Colonic mucosa (tissue), 4 donors: Measurements from ENCODE around the gene FAM83F. TPM values are rescaled to one million over a fixed set of nuclear protein-coding genes. Genes with fewer than 3 reads are reported as not detected.

ENCODE experiments used
- DNase-seq: peaks from one replicate; pipeline ENCODE4 v3.0.0-alpha.2; 2020
- H3K27ac ChIP-seq: fragments of 200-600 bp; one replicate; pipeline ENCODE4 v1.8.0; 2021
- H3K27me3 ChIP-seq: fragments of 200-600 bp; one replicate; pipeline ENCODE4 v1.8.0; 2021
- H3K36me3 ChIP-seq: fragments of 200-600 bp; one replicate; pipeline ENCODE4 v1.8.0; 2021
- H3K4me1 ChIP-seq: fragments of 200-600 bp; one replicate; pipeline ENCODE4 v1.8.0; 2021; ENCODE audit warnings: mild to moderate bottlenecking
- H3K4me3 ChIP-seq: fragments of 200-600 bp; one replicate; pipeline ENCODE4 v1.8.0; 2021
- H3K9ac ChIP-seq, 2 donors: one replicate each; pipeline ENCODE4 v1.7.0; 2013; ENCODE audit warnings: control low read depth in 2 of 2, low read depth in 2 of 2, low read length in 2 of 2
- H3K9me3 ChIP-seq: fragments of 200-600 bp; one replicate; pipeline ENCODE4 v1.8.0; 2021
- intact Hi-C: fragments of 100-400 bp; cut with DNase I; formaldehyde crosslinking; loops from one replicate; pipeline ENCODE4 v1.14.1; 2022
- total RNA-seq, 2 donors: library from RNA; stranded (reverse); fragmentation: NEBNext Ultra II Directional in 1 of 2; extraction: Animal tissue kit (Norgen Biotek cat#: 25700) in 1 of 2; gene quantifications; one replicate each; pipeline ENCODE4 v1.2.1, GENCODE V29; 2021
- TF ChIP-seq, protein P1 (sequence below): fragments of 200-600 bp; IDR thresholded peaks from one replicate; pipeline ENCODE4 v1.8.0; 2022; ENCODE audit warnings: antibody characterized with exemption, mild to moderate bottlenecking
- donor health status: healthy.
- donor health status: DM: no; HTN: no; CAD: no.
- donor health status: DM: no; HTN: no; CAD: no.

Gene FAM83F
- total RNA-seq, 2 donors from 2014 or later: 38.3 to 40.6 TPM

DNA sequence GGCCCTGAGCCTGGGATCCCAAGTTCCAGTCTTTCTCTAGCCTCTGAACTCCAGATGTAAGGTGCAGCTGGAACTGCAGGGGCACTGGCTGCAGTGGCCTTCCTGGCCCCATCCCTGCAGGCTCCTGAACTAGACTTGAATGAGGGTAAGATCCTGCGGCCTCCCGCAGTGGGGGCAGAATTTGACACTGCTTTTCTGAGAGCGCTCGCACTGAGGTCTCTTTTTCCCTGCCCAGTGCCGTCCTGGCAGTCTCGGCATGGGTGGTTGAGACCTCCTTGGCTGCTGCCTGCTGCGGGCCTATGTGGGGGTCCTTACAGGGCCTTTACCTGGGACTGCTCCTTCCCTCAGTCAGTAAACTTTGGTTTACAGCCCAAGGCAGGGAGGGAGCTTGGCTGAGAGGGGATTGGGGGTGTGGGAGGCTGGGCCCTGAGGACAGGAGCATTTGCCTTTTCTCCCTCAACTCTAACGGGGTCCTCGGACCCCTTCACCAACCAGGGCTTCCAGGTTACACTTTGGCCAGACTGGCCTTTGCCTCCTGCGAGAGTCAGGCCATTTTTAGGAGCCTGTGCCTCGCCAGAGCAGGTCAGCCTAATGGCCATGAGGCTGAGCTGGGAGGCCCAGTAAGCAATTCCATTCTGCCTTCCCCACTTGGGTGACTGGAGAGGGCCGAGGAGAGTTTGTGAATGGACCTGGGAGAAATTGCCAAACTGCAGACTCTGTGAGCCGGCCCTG, 35.4 kb downstream of the FAM83F start:
- no peak for DNase-seq
- H3K4me1 ChIP-seq: no peaks in the 10 kb centered on the region
- H3K36me3 ChIP-seq: no peaks in the 10 kb centered on the region
- intact Hi-C loops: loop anchor here (5.0 kb wide), 1 partner anchor 473 kb away; no protein-coding TSS in a partner anchor
- H3K27ac ChIP-seq: no peak overlapping the region
- TF ChIP-seq, protein P1, sequence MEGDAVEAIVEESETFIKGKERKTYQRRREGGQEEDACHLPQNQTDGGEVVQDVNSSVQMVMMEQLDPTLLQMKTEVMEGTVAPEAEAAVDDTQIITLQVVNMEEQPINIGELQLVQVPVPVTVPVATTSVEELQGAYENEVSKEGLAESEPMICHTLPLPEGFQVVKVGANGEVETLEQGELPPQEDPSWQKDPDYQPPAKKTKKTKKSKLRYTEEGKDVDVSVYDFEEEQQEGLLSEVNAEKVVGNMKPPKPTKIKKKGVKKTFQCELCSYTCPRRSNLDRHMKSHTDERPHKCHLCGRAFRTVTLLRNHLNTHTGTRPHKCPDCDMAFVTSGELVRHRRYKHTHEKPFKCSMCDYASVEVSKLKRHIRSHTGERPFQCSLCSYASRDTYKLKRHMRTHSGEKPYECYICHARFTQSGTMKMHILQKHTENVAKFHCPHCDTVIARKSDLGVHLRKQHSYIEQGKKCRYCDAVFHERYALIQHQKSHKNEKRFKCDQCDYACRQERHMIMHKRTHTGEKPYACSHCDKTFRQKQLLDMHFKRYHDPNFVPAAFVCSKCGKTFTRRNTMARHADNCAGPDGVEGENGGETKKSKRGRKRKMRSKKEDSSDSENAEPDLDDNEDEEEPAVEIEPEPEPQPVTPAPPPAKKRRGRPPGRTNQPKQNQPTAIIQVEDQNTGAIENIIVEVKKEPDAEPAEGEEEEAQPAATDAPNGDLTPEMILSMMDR: no peak
- H3K9ac ChIP-seq: no peak overlapping the region
- H3K9me3 ChIP-seq: no peaks in the 10 kb centered on the region
- H3K27me3 ChIP-seq: no peaks in the 10 kb centered on the region
- H3K4me3 ChIP-seq: no peak overlapping the region

GRCh38 chr22:40030758-40031095, 36.0 kb downstream of the FAM83F start:
- H3K9ac ChIP-seq: no peak overlapping the region
- no peaks in the 10 kb centered on the region for H3K4me1 ChIP-seq
- no peak for DNase-seq
- H3K27ac ChIP-seq: no peak overlapping the region
- no peak overlapping the region for H3K4me3 ChIP-seq
- TF ChIP-seq, protein P1: no peak
- H3K36me3 ChIP-seq: no peaks in the 10 kb centered on the region
- H3K9me3 ChIP-seq: no peaks in the 10 kb centered on the region
- intact Hi-C loops: loop anchor here (5.0 kb wide), 1 partner anchor 473 kb away; no protein-coding TSS in a partner anchor
- H3K27me3 ChIP-seq: no peaks in the 10 kb centered on the region

DNA sequence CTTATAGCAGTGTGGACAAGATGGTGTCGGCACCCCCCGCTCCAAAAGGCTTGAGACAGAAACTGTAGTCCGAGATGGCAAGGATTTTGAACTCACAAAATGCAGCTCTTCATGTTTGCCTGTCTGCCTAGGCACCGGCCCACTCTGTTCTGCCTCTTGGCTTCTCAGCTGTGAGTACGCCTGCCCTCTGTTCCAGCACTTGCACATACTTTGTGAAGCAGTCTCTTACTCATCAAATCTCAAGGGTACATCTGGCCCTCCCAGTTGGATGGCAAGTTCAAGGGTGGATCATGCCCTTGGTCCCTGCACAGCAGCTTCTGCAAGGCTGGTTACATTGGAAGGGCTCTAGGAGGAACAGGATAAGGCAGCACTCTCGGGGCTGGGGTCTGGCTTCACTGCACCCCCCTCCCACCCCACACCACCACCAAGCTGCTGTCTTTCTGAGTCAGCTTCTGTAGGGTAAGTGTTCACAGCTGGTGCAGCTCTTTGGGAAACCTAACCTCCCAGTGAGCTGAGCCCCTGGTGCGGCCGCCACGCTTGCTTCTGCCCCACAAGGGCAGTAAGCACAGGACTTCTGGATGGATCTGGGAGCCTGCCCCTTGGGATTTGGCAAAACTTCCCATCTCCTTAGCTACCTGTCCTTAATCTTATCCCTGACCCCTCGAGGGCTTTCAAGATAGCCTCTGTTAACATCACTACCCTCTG, 37.2 kb downstream of the FAM83F start:
- intact Hi-C loops: loop anchor here (5.0 kb wide), 1 partner anchor 475 kb away; no protein-coding TSS in a partner anchor
- H3K36me3 ChIP-seq: no peaks in the 10 kb centered on the region
- DNase-seq: no peak

GRCh38 chr22:40033586-40034380, 39.0 kb downstream of the FAM83F start:
- Histone ChIP-seq H3K4me3 (no peak overlapping the region), H3K27ac (no peak overlapping the region), H3K36me3 (no peaks in the 10 kb centered on the region), H3K9me3 (no peaks in the 10 kb centered on the region), H3K27me3 (no peaks in the 10 kb centered on the region), H3K9ac (no peak overlapping the region), H3K4me1 (no peaks in the 10 kb centered on the region)
- TF ChIP-seq, protein P1: no peak
- no peak for DNase-seq
- intact Hi-C loops: loop anchor here (5.0 kb wide), 1 partner anchor 476 kb away; no protein-coding TSS in a partner anchor

More for the DNA sequence above, 37.2 kb downstream of the FAM83F start:
- H3K9me3 ChIP-seq: no peaks in the 10 kb centered on the region
- no peak overlapping the region for H3K9ac ChIP-seq
- H3K27me3 ChIP-seq: no peaks in the 10 kb centered on the region
- H3K4me1 ChIP-seq: no peaks in the 10 kb centered on the region
- H3K27ac ChIP-seq: no peak overlapping the region
- no peak overlapping the region for H3K4me3 ChIP-seq
- TF ChIP-seq, protein P1: no peak

DNA sequence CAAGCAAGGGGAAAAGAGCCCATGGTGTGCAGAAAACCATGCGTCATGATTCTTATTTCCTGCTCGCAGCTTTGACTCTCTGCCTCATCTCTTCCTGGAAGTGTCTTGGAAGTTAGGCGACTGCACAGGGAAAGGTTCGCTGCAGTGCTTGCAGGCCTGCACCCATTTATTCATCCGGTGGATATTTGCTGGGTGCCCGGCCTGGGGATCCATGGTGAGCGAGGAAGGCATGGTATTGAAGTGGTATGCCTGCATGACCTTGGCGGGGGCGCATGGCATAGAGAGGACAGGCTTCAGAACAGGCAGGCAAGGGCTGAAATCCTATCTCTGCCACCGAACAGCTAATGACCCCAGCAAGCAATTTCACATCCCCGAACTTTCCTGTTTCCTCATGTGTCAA, 40.6 kb downstream of the FAM83F start:
- Histone ChIP-seq H3K9me3 (no peaks in the 10 kb centered on the region), H3K4me1 (no peaks in the 10 kb centered on the region), H3K4me3 (no peak overlapping the region), H3K27me3 (no peaks in the 10 kb centered on the region), H3K27ac (no peak overlapping the region), H3K9ac (no peak overlapping the region), H3K36me3 (no peaks in the 10 kb centered on the region)
- no peak for DNase-seq
- TF ChIP-seq, protein P1: no peak
- intact Hi-C loops: no loop called here
